HG03460 (cell line): ENCODE results near the gene HYAL3.
A peak's percentile ranks its signal among the peaks of the same experiment; 100 is the strongest.
"Not testable (repeated sequence)": the region's sequence is repeated elsewhere in the genome, so short reads cannot be mapped to it uniquely, and the experiment has no call there.

ENCODE experiments used
- ATAC-seq: cut with Tn5 transposase; IDR thresholded peaks from one replicate; pipeline ENCODE4 v1.9.1; 2021; ENCODE audit not compliant: unreplicated experiment

The HYAL3 gene

DNA sequence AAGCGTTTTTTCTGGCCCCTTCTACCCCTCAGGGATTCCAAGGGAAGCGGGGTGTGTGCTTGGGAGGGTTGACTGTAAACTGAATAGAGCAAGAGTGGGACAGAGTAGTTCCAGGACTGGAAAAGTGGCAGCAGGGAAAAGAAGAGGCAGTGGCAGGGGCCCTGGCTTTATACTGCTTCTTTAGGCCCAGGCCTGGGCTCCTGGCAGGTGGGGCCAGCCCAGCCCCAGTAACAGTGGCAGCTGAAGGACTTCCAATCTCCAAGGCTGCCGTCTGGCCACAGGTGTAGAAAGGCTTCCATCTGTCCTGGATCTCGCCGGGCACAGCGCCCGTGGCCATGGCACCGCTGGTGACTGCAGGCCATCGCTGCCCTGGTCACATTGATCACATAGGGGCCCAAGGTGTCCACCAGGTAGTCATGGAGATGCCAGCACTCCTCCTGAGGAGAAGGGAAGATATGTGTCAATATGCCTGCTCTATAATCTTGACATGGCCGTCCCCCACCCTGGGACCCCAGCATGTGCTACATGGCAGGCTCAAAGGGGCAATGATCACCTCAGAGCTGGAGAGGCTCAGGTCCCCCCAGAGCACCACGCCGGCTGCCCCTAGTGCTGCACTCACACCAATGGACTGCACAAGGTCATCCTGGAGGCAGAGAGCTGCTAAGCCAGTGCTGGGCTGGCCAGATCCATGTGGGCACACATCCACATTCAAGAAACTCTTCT lies 6.0 kb downstream of the HYAL3 start:
- no peak for ATAC-seq

DNA sequence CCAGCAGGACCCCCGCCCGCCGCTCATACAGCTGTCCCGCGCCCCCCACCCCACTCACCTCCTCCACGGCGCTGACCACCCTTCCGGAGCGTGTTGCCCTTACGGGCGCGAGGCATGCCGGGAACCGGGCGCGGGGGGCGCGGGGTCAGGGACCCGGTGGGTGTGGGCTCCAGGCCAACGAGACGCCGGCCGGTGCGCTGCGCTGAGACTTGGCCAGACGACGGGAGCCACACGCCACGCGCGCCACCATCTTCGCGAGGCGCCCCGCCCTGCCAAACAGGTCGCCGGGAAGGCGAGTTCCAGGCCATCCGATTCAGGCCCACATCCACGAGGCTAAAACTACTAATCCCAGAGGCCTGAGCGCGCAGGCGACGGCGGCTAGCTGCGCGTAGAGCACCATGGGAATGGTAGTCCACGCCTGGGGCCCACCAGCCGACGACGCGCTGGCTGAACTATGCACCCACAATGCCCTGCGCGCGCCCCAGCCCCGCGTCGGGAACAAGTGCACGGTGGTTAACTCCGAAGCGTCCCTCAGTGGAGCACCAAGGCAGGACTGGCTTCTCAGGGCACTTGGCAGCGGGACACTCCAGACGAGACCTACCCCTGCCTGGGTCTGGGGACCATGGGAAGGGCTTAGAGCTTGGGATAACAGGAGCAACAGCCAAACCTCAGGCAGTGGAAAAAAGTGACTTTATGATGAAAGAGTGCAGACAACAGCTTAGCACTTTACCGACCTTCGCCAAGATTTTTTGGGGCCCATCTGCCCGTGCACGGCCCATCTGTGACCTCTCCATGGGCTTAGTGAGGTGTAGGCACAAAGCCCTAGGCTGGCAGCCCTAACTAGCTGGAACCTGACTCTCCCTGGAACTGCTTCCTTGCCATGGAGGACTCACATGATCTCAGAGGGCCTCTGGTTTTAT lies 6.8 kb downstream of the HYAL3 start, which contains the start of gene IFRD2:
Gene IFRD2, minus strand, starts transcription at position 271 of the 920 bp plus-strand sequence. Its CDS starts 155 bp downstream, at position 116.
- peak; percentile 95 for ATAC-seq

DNA sequence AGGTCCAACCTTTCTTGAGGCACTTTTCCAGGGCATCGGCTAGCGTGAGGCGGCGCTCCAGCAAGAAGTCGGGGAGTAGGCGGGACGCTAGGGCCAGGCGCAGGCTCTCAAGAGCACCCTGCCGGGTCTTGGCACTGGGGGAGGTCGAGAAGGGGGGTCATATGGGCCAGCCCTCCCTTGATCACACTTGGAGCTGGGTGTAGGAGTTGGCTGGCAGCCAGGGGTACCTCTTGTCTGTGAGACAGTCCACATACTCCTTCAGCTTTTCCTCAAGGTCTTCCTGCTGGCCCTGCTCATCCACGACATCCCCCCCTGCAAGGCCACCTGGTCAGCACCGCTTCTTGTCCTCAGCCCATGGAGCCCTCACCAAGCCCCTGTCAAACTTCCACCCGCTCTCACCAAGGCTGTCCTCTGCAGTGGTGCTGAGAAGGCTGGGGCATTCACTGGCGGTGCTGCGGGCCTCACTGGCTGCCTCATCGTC lies 9.0 kb downstream of the HYAL3 start:
- ATAC-seq, result no peak

DNA sequence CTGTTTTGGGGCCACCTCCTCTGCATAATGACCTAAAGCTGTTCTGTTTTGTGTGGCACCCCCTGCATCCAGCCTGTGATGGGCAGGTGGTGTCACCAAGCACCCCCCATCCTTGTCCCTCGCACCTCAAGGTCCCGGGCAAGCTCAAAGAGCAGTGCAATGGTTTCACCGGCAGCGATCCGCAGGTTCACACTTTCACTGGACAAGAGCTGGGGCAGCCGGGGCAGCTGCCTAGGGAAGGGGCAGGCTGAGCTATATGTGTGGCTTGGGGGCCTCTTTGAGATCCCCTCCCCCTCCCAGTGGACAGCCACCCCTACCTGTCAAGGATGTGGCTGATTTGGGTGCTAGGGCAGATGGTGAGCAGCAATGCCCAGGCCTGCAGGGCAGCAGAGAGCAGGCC lies 10.1 kb downstream of the HYAL3 start:
- no peak for ATAC-seq

DNA sequence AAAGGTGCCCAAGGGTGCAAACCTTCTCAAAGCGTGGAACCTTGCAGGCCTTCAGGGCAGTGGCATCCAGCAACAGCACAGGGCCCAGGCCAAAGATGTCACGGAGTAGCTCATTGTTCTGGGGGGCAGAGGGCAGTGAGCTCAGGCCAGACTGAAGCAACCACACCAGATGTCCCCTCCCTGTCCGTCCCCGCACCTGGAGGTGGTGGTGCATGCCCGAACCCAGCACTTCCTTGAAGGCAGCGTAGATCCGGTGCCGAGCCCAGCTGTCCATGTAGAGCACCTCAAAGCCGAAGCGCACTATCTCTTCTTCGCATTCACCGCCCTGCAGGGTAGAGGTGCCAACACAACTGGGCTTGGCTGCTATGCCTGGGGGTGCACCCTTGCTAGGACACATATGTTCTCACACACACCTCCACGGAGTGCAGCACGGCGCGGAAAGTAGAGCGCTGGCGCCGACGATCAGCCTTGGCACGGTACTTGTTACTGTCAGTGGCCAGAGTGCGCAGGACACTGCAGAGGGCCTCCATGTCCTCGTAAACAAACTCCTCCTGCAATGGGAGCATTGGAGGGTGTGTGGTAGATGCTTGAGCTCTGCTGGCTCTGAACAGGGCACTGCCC lies 10.7 kb downstream of the HYAL3 start:
- no peak for ATAC-seq

DNA sequence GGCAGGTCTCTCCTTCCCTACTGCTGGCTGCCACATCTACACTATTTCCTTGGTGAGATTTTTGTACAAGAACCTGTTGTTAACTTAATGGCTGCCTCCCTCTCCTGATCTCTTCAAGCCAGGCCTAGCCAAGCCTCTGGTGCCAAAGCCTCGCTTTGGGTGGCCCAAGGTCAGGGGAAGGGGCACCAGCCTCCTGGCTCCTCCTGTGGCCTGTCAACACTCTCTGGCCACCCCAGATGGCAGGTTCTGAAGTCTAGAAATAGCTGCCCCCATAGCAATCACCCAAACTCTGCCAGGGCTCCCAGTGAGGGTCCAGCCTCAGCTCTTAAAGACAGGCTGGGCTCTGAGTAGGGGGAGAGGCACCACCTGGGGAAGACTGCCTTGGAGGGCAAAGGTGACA lies 11.9 kb downstream of the HYAL3 start:
- ATAC-seq, result no peak

DNA sequence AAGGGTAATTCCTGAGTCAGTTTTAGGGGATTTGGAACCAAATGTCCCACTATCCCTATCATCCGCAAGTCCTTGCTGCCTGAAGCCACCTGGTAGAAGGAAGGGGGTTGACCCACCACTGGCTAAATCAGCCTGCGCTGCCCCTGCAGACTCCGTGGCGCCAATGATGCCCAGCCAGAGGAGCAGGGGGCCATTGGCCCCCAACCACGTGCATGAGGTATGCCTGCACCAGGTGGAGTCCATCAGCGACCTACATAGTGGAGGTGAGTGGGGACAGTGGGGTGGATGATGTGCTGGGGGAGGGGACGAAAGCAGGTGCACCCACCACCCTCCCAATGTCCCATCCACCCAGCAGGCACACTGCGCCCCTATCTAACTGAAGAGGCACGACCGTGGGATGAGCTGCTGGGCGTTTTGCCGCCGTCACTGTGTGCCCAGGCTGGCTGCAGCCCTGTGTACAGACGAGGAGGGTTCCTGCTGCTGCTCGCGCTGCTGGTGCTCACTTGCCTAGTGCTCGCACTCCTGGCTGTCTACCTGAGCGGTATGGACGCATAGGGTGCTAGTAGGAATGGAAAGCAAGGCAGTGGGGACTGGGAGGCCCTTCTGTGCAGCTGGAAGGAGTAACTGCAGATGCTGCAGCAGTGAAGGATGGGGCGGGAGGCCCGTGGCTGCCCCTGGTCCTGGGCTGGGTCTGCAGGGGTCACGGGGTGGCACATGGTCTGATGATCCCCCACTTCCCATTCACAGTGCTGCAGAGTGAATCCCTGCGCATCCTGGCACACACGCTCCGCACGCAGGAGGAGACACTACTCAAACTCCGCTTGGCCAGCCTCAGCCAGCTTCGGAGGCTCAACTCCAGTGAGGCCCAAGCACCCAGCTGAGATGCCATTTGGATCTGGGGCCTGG lies 12.6 kb downstream of the HYAL3 start:
- no peak for ATAC-seq

DNA sequence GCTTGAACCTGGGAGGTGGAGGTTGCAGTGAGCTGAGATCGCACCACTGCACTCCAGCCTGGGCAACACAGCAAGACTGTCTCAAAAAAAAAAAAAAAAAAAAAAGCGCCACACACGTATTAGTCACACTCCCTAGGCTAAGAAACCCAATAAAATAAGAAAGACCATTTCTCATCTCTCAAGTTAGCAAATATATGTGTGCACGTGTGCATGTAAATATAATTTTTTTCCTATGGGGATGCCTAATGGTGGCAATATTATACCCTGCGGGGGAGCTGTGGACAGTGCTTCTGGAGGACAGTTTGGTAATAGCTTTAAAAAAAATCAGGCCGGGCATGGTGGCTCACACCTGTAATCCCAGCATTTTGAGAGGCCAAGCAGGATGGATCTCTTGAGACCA lies 15.1 kb downstream of the HYAL3 start:
- ATAC-seq, result not testable (repeated sequence)

DNA sequence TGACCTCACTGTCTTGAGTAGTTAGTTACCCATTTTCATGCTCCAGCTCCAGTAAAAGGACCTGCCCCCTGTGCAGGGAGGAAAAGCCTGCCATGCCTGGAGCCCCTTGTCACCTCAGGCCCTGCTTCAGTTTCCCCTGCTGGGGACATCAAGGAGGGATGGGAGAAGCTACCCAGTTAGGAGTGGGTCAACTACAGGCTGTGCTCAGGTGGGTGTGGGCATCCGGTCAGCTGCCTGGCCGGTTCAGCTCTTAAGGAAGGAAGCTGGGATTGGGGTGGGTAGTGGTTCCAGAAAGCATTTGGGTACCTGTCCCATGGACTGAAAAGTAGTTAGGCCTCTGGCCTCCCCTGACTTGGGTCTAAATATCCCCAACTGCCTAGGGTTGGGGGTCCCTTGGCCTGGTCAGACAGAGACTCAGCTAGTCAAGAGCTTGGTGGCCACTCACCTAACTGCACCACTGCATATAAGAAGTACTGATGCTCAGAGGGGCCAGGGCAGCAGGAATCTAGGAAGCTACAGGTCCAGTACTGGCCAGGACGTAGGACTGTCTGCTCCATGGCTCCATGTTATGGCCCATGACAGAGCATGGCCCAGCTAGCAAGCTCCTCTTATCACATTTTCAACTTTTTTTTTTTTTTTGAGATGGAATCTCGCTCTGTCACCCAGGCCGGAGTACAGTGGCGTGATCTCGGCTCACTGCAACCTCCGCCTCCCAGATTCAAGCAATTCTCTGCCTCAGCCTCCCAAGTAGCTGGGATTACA lies 19.8 kb downstream of the HYAL3 start:
- no peak for ATAC-seq

DNA sequence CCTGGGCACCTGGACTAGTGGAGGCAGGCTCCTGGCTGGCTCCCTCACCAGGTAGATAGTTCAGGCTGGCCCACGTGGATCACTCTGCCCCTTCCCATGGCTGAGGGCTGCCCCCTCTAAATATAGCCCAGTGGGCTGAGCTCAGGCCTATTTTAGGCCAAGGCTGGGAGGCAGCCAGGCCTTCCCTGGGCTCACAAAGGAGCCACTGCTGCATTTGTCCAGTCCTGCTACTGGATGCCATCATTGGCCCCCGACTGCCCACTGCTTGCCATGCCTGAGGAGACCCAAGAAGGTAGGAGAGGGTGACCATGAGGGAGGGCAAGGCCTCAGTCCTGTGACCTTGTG lies 20.4 kb downstream of the HYAL3 start, which contains the start of gene LSMEM2:
Gene LSMEM2, plus strand, starts transcription at position 208 of the 345 bp plus-strand sequence. Its CDS starts 27 bp downstream, at position 235.
- no peak for ATAC-seq

DNA sequence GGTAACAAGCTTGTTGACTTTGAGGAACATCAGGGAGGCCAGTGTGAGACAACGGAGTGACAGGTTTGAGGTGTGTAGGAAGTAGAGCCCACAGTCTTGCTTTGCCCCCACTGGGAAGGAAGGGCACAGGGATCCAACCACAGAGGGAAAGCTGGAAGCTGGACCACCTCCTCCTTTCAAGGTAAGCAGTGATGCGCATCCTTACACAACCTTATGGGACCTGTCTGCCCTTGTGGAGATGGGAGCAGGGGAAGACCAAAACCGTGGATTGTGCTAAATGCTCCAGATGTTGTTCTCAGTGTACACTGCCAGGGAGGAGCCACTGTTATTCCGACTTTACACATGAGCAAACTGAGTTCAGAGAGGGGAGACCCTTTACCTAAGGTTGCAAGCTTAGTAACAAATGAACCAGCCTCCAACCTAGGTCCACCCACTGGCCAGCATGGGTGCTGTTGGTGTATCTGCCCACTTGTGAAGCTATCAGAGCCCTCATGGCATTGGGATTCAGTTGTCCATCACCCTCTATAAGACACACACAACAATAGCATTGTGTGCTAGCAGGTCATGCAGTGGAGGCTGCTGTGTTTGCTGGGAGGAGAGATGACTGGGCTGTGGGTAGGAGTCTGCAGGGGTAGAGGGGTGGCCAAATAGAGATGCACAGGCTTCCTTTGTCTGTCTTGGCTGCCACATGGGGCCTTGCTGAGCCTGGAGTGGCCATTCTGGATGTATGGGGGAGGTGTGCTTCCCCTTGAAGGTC lies 20.9 kb downstream of the HYAL3 start:
- no peak for ATAC-seq

DNA sequence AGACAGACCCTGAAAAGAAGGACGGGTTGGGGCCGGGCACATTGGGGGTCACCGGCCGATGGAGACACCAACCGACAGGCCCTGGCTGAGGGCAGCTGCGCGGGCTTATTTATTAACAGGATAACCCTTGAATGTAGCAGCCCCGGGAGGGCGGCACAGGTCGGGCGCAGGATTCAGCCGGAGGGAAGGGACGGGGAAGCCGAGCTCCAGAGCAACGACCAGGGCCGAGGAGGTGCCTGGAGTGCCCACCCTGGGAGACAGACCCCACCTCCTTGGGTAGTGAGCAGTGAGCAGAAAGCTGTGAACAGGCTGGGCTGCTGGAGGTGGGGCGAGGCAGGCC lies 22.5 kb downstream of the HYAL3 start:
- ATAC-seq, result no peak

DNA sequence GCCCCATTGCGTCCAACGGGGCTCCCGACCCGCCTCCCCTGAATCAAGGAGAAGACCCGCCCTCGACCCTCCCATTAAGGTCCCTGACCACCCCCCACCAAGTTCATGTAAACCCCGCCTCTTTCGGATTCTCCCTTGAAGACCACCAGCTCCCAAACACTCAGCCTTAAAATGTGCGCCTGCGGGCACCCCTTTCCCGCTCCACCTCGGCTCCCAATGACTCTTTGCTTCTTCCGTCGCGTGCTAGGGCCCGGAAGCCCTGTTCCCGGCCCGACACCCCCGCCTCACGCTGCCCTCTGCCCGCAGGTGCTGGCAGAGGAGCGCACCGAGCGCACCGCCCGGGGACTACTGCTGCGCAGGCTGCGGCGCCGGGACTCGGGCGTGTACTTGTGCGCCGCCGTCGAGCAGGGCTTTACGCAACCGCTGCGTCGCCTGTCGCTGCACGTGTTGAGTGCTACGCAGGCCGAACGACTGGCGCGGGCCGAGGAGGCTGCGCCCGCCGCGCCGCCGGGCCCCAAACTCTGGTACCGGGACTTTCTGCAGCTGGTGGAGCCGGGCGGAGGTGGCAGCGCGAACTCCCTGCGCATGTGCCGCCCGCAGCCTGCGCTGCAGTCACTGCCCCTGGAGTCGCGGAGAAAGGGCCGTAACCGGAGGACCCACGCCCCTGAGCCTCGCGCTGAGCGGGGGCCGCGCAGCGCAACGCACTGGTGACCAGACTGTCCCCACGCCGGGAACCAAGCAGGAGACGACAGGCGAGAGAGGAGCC lies 23.0 kb downstream of the HYAL3 start:
- no peak for ATAC-seq

DNA sequence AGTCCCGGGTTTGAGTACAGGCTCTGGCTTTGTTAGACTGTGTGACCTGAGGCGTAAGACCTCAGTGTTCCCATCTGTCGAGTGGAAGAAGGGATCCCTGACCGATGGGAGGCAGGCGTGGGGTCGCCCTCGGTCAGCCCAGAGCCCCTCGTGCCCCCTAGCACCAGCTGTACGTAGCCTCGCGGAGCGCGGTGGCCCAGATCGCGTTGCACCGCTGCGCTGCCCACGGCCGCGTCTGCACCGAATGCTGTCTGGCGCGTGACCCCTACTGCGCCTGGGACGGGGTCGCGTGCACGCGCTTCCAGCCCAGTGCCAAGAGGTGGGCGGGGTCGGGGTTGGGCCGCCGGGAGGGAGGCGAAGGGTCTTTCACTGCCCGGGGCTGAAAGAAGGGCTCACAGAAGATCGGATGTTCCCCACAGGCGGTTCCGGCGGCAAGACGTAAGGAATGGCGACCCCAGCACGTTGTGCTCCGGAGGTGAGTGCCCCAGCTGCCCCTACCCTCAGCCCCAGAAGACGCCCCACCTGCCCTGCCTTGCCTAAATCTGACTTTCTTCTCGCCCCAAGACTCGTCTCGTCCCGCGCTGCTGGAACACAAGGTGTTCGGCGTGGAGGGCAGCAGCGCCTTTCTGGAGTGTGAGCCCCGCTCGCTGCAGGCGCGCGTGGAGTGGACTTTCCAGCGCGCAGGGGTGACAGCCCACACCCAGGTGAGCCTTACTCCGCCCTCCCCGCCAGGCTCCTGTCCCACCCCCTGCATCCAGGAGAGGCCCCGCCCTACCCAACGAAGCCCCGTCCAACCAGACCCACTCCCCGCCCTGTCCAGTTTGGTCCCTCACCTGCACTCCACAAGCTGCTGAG lies 23.8 kb downstream of the HYAL3 start:
- ATAC-seq, result no peak

DNA sequence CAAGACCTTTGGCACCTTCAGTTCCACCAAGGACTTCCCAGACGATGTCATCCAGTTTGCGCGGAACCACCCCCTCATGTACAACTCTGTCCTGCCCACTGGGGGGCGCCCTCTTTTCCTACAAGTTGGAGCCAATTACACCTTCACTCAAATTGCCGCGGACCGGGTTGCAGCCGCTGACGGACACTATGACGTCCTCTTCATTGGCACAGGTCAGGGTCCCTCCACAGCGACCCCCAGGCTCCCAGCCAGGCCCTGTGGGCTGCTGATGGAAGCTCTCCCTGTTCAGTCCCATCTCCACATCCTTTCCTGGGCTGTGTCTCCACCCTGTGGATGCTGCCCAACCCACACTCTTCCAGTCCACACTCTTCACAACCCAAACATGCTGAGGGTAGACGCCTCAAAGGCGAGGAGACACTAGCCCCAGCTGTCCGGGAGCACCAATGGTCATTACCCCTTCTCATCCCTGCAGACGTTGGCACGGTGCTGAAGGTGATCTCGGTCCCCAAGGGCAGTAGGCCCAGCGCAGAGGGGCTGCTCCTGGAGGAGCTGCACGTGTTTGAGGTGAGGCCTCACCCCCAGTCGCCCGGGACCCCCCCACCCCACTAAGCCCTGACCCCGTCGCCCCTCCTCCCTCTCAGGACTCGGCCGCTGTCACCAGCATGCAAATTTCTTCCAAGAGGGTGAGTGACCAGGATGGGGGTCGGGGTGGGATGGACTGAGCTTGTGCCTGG lies 24.7 kb downstream of the HYAL3 start:
- ATAC-seq, result no peak

DNA sequence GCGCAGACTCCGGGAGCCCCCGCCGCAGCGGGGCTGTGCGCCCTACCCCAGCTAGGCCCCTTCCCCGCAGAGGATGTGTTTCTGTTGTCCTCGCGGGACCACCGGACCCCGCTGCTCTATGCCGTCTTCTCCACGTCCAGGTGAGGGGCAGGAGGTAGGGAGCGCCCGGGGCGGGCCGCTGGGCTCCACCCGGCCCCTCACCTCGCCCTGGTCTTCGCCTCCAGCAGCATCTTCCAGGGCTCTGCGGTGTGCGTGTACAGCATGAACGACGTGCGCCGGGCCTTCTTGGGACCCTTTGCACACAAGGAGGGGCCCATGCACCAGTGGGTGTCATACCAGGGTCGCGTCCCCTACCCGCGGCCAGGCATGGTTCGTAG lies 25.5 kb downstream of the HYAL3 start:
- ATAC-seq, result no peak
